A549 (cell line): ENCODE results near the gene PRDM15. TPM values are rescaled to one million over a fixed set of nuclear protein-coding genes. Genes with fewer than 3 reads are reported as not detected.

Experiments
- ATAC-seq, 2 experiments: fragments of 200-7000 bp in 1 of 2; fragments of >200 bp in 1 of 2; cut with Nextera tagmentation in 1 of 2; cut with Tn5 transposase in 1 of 2; 3 replicates each; pipeline versions ENCODE4 v1.8.0 to v1.9.1; 2018 to 2020; ENCODE audit warnings: mild to moderate bottlenecking in 1 of 2, moderate library complexity in 1 of 2
- CTCF ChIA-PET: fragments of 300-600 bp; sonication (Branson Sonifier 250); formaldehyde crosslinking; extraction: SDS; loops from one replicate; lab custom pipeline; 2021; ENCODE audit warnings: antibody characterized with exemption, inconsistent platforms; lab: Yijun Ruan, JAX
- POLR2A ChIA-PET: fragments of 350-600 bp; formaldehyde crosslinking; extraction: SDS; loops from one replicate; lab custom pipeline; 2021; ENCODE audit warnings: antibody characterized with exemption, inconsistent platforms; lab: Yijun Ruan, JAX
- DNase-seq, 2 experiments: peaks; one replicate each; pipeline versions ENCODE4 v3.0.0 to v3.0.0-alpha.2; 2011 to 2016; ENCODE audit warnings: low read depth in 1 of 2, low spot score in 1 of 2
- FAIRE-seq: peaks from 2 replicates; lab custom pipeline; 2011; peaks lifted over from hg19 to GRCh38; lab: Jason Lieb, UNC
- H3K27ac ChIP-seq, 2 experiments: fragments of >200 bp; sonication (Bioruptor Twin); formaldehyde crosslinking; 3 replicates each; pipeline ENCODE4 v1.5.1; 2016 to 2017
- H3K4me1 ChIP-seq: fragments of >200 bp; sonication (Bioruptor Twin); formaldehyde crosslinking; 3 replicates; pipeline ENCODE4 v1.6.1; 2016
- H3K4me2 ChIP-seq: fragments of >200 bp; sonication (Bioruptor Twin); formaldehyde crosslinking; 3 replicates; pipeline ENCODE4 v1.6.1; 2016
- H3K4me3 ChIP-seq: fragments of >200 bp; sonication (Bioruptor Twin); formaldehyde crosslinking; 3 replicates; pipeline ENCODE4 v1.5.1; 2016
- H3K9me3 ChIP-seq: fragments of >200 bp; sonication (Bioruptor Twin); formaldehyde crosslinking; 3 replicates; pipeline ENCODE4 v1.6.1; 2016
- CBX2 ChIP-seq: fragments of 200-600 bp; sonication (generic); IDR thresholded peaks from 2 replicates; pipeline ENCODE4 v1.6.1; 2016; ENCODE audit warnings: low read depth, mild to moderate bottlenecking, borderline replicate concordance
- CHD2 ChIP-seq: fragments of 150-350 bp; IDR thresholded peaks from 2 replicates; pipeline ENCODE4 v1.6.1; 2014; ENCODE audit warnings: low read length; ENCODE audit not compliant: partially characterized antibody
- CHD4 ChIP-seq: fragments of 200-600 bp; sonication (generic); IDR thresholded peaks from 2 replicates; pipeline ENCODE4 v1.6.1; 2016; ENCODE audit warnings: antibody characterized with exemption, mild to moderate bottlenecking, borderline replicate concordance
- CTCF ChIP-seq: fragments of >200 bp; sonication (Bioruptor Twin); formaldehyde crosslinking; IDR thresholded peaks from 3 replicates; pipeline ENCODE4 v1.5.1; 2016
- EHF ChIP-seq: fragments of 250-450 bp; sonication (Bioruptor Pico); IDR thresholded peaks from 2 replicates; pipeline ENCODE4 v1.5.0; 2020; ENCODE audit warnings: mild to moderate bottlenecking
- ESRRA ChIP-seq: fragments of 150-350 bp; IDR thresholded peaks from 2 replicates; pipeline ENCODE4 v1.6.1; 2014; ENCODE audit warnings: mild to moderate bottlenecking, low read length, borderline replicate concordance
- FOSL2 ChIP-seq, 2 experiments: fragments of 450-650 bp in 1 of 2; fragments of >200 bp in 1 of 2; sonication (Bioruptor Twin) in 1 of 2; formaldehyde crosslinking; IDR thresholded peaks; 2 replicates each; pipeline versions ENCODE4 v1.5.0 to v1.6.1; 2016 to 2020; ENCODE audit warnings: mild to moderate bottlenecking in 1 of 2, moderate library complexity in 1 of 2
- FOXS1 ChIP-seq: fragments of 250-450 bp; sonication (Bioruptor Pico); IDR thresholded peaks from 2 replicates; pipeline ENCODE4 v1.5.0; 2020; ENCODE audit warnings: mild to moderate bottlenecking, moderate library complexity
- GATA3 ChIP-seq: IDR thresholded peaks from 2 replicates; pipeline ENCODE4 v1.6.1; 2012; ENCODE audit warnings: borderline replicate concordance
- HDAC2 ChIP-seq: fragments of 200-600 bp; sonication (generic); IDR thresholded peaks from 2 replicates; pipeline ENCODE4 v1.6.1; 2016
- HMGXB4 ChIP-seq: fragments of 250-450 bp; sonication (Bioruptor Pico); IDR thresholded peaks from 2 replicates; pipeline ENCODE4 v1.5.0; 2021; ENCODE audit warnings: mild to moderate bottlenecking, moderate library complexity, borderline replicate concordance
- HOXA7 ChIP-seq: fragments of 250-450 bp; sonication (Bioruptor Pico); IDR thresholded peaks from 2 replicates; pipeline ENCODE4 v1.5.0; 2020; ENCODE audit warnings: mild to moderate bottlenecking, moderate library complexity
- HOXB13 ChIP-seq: fragments of 250-450 bp; sonication (Bioruptor Pico); IDR thresholded peaks from 2 replicates; pipeline ENCODE4 v1.5.0; 2020; ENCODE audit warnings: low read depth, mild to moderate bottlenecking, moderate library complexity
- HOXB5 ChIP-seq: fragments of 250-450 bp; sonication (Bioruptor Pico); IDR thresholded peaks from 2 replicates; pipeline ENCODE4 v1.5.0; 2020; ENCODE audit warnings: mild to moderate bottlenecking, moderate library complexity
- KDM1A ChIP-seq: fragments of 200-600 bp; sonication (generic); IDR thresholded peaks from 2 replicates; pipeline ENCODE4 v1.6.1; 2016; ENCODE audit warnings: low read depth, mild to moderate bottlenecking
- MAFK ChIP-seq: fragments of 450-650 bp; IDR thresholded peaks from 2 replicates; pipeline ENCODE4 v1.6.1; 2014; ENCODE audit not compliant: partially characterized antibody
- MAZ ChIP-seq: fragments of 150-350 bp; IDR thresholded peaks from 2 replicates; pipeline ENCODE4 v1.6.1; 2014; ENCODE audit warnings: antibody characterized with exemption, low read depth, low read length, borderline replicate concordance
- MYC ChIP-seq: IDR thresholded peaks from 2 replicates; pipeline ENCODE4 v1.6.1; 2012; ENCODE audit warnings: mild to moderate bottlenecking, inconsistent platforms, low read length, improper control_type of control experiment, borderline replicate concordance
- POLR2A ChIP-seq: IDR thresholded peaks from 2 replicates; pipeline ENCODE4 v1.6.1; 2012; ENCODE audit warnings: mild to moderate bottlenecking, low read length
- POLR2AphosphoS2 ChIP-seq: conservative IDR thresholded peaks from 2 replicates; pipeline ENCODE4 v1.6.1; 2012; ENCODE audit warnings: low read length, improper control_type of control experiment, inconsistent platforms
- SMC3 ChIP-seq: fragments of >200 bp; sonication (Bioruptor Twin); formaldehyde crosslinking; IDR thresholded peaks from 3 replicates; pipeline ENCODE4 v1.6.1; 2018; ENCODE audit warnings: inconsistent platforms
- TFCP2L1 ChIP-seq: fragments of 250-450 bp; sonication (Bioruptor Pico); IDR thresholded peaks from 2 replicates; pipeline ENCODE4 v1.5.0; 2021; ENCODE audit warnings: mild to moderate bottlenecking
- USF2 ChIP-seq: fragments of 450-650 bp; IDR thresholded peaks from 2 replicates; pipeline ENCODE4 v1.6.1; 2014; ENCODE audit warnings: antibody characterized with exemption
- ZC3H11A ChIP-seq: fragments of 450-650 bp; IDR thresholded peaks from 2 replicates; pipeline ENCODE4 v1.6.1; 2014; ENCODE audit warnings: antibody characterized with exemption, mild to moderate bottlenecking
- WGBS: methylation state at CpG from one replicate; pipeline ENCODE4 v1.1.6; 2017; ENCODE audit errors: missing lambda C conversion rate; 5-methylcytosine and 5-hydroxymethylcytosine counted together
- polyA plus RNA-seq, 4 experiments: library from polyadenylated mRNA; depleted of rRNA in 3 of 4; stranded (reverse); fragments of >200 nt; fragmentation: RNase III in 1 of 4; extraction: RNeasy Plus Mini Kit Qiagen cat#74134 plus additional on column Dnase treatment in 1 of 4; gene quantifications; 2 replicates in 3 of 4; 3 replicates in 1 of 4; pipeline ENCODE4 v1.2.3, GENCODE V29; 2011 to 2017
- TF ChIP-seq, protein P1 (sequence below): IDR thresholded peaks from 2 replicates; pipeline ENCODE4 v1.6.1; 2012
- TF ChIP-seq, protein P2 (sequence below): fragments of 200-600 bp; sonication (generic); IDR thresholded peaks from 2 replicates; pipeline ENCODE4 v1.6.1; 2016; ENCODE audit warnings: antibody characterized with exemption, mild to moderate bottlenecking, moderate library complexity
- TF ChIP-seq, protein P3 (sequence below): fragments of 150-350 bp; IDR thresholded peaks from 2 replicates; pipeline ENCODE4 v1.6.1; 2014; ENCODE audit warnings: low read depth, mild to moderate bottlenecking, low read length

PRDM15 gene
- polyA plus RNA-seq, 2 of the 4 experiments (the other 2 are of a cell fraction): 4.5 to 6.1 TPM

GRCh38 chr21:41804381-41804780 lies 74.8 kb downstream of the PRDM15 start:
- H3K9me3 ChIP-seq: no peaks in the 10 kb centered on the region
- ChIA-PET POLR2A (no interaction called here), CTCF (interaction anchor here (0.8 kb wide), 1 partner anchor 312 kb away, joined by 3 read pairs; no protein-coding TSS in a partner anchor)
- no peak for FAIRE-seq
- no peak for ATAC-seq
- H3K4me1 ChIP-seq: no peaks in the 10 kb centered on the region
- WGBS: 96% methylated on average over 10 of the region's 10 CpGs
- no peak for DNase-seq
- H3K4me2 ChIP-seq: no peak overlapping the region
- H3K27ac ChIP-seq: no peak overlapping the region
- H3K4me3 ChIP-seq: no peak overlapping the region
- TF ChIP-seq ZC3H11A: no peak
- TF ChIP-seq FOSL2 (IDR thresholded peaks at IDR 0.05): no peak
- TF ChIP-seq FOSL2 (CRISPR knock-in tag; IDR thresholded peaks at IDR 0.05): no peak
- no peak for TF ChIP-seq MAZ
- no peak for TF ChIP-seq HOXA7 (CRISPR knock-in tag)
- no peak for TF ChIP-seq TFCP2L1 (CRISPR knock-in tag)
- no peak for TF ChIP-seq CHD2
- no peak for TF ChIP-seq HMGXB4 (CRISPR knock-in tag)
- TF ChIP-seq POLR2A: no peak
- no peak for TF ChIP-seq HOXB13
- no peak for TF ChIP-seq USF2
- TF ChIP-seq MAFK: no peak
- TF ChIP-seq HOXB5 (CRISPR knock-in tag): no peak
- TF ChIP-seq CBX2: no peak
- no peak for TF ChIP-seq KDM1A
- TF ChIP-seq, protein P1, sequence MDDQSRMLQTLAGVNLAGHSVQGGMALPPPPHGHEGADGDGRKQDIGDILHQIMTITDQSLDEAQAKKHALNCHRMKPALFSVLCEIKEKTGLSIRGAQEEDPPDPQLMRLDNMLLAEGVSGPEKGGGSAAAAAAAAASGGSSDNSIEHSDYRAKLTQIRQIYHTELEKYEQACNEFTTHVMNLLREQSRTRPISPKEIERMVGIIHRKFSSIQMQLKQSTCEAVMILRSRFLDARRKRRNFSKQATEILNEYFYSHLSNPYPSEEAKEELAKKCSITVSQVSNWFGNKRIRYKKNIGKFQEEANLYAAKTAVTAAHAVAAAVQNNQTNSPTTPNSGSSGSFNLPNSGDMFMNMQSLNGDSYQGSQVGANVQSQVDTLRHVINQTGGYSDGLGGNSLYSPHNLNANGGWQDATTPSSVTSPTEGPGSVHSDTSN: no peak
- TF ChIP-seq, protein P2, sequence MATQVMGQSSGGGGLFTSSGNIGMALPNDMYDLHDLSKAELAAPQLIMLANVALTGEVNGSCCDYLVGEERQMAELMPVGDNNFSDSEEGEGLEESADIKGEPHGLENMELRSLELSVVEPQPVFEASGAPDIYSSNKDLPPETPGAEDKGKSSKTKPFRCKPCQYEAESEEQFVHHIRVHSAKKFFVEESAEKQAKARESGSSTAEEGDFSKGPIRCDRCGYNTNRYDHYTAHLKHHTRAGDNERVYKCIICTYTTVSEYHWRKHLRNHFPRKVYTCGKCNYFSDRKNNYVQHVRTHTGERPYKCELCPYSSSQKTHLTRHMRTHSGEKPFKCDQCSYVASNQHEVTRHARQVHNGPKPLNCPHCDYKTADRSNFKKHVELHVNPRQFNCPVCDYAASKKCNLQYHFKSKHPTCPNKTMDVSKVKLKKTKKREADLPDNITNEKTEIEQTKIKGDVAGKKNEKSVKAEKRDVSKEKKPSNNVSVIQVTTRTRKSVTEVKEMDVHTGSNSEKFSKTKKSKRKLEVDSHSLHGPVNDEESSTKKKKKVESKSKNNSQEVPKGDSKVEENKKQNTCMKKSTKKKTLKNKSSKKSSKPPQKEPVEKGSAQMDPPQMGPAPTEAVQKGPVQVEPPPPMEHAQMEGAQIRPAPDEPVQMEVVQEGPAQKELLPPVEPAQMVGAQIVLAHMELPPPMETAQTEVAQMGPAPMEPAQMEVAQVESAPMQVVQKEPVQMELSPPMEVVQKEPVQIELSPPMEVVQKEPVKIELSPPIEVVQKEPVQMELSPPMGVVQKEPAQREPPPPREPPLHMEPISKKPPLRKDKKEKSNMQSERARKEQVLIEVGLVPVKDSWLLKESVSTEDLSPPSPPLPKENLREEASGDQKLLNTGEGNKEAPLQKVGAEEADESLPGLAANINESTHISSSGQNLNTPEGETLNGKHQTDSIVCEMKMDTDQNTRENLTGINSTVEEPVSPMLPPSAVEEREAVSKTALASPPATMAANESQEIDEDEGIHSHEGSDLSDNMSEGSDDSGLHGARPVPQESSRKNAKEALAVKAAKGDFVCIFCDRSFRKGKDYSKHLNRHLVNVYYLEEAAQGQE: no peak
- TF ChIP-seq MYC: no peak
- no peak for TF ChIP-seq CHD4
- TF ChIP-seq FOXS1 (CRISPR knock-in tag): no peak

DNA sequence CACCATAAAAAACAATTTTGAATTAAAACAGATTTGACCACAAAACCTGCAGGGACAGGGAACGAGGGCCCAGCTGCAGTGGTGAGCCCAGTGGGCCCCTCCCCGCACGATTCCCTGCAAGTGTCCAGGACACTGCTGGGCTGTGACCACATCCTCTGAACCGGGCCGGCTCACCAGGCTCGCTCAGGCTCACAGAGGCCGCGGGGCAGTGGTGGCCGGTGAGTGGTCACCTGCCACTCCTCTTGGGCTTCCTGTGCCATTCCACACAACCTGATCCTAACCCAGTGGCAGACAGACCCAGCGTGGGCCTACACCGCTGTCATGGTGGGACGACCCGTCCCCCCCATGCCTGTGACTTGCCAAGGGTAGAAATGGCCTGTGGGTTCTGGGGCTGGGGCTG lies 75.8 kb downstream of the PRDM15 start:
- Histone ChIP-seq H3K27ac (no peak overlapping the region), H3K4me3 (no peak overlapping the region), H3K9me3 (no peaks in the 10 kb centered on the region), H3K4me1 (no peaks in the 10 kb centered on the region), H3K4me2 (no peak overlapping the region)
- FAIRE-seq (no peak), ATAC-seq (no peak), DNase-seq (no peak)
- ChIA-PET CTCF (no interaction called here), POLR2A (no interaction called here)
- WGBS: 91% methylated on average over 3 of the region's 13 CpGs
- TF ChIP-seq HDAC2 (no peak), EHF (no peak), POLR2AphosphoS2 (no peak), CHD4 (no peak), FOXS1 (CRISPR knock-in tag) (no peak), ESRRA (no peak), MAZ (no peak), SMC3 (no peak), GATA3 (no peak), CTCF (no peak), KDM1A (no peak), POLR2A (no peak)
- TF ChIP-seq, protein P3, sequence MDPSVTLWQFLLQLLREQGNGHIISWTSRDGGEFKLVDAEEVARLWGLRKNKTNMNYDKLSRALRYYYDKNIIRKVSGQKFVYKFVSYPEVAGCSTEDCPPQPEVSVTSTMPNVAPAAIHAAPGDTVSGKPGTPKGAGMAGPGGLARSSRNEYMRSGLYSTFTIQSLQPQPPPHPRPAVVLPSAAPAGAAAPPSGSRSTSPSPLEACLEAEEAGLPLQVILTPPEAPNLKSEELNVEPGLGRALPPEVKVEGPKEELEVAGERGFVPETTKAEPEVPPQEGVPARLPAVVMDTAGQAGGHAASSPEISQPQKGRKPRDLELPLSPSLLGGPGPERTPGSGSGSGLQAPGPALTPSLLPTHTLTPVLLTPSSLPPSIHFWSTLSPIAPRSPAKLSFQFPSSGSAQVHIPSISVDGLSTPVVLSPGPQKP: no peak
